H1 (cell line): ENCODE data around the gene MRPS35. TPM values are rescaled to one million over a fixed set of nuclear protein-coding genes. Genes with fewer than 3 reads are reported as not detected.

Experiments
- SIX5 ChIP-seq: IDR thresholded peaks from 2 replicates; pipeline ENCODE4 v1.6.1; 2011; ENCODE audit warnings: mild to moderate bottlenecking, low read depth, low read length
- TAF1 ChIP-seq: IDR thresholded peaks from 2 replicates; pipeline ENCODE4 v1.6.1; 2011; ENCODE audit warnings: mild to moderate bottlenecking, low read depth, low read length
- polyA plus RNA-seq, 7 experiments: library from polyadenylated mRNA; depleted of rRNA in 3 of 7; stranded (reverse) in 5 of 7; unstranded in 2 of 7; fragments of >200 nt in 5 of 7; fragments of 200-250 nt in 2 of 7; gene quantifications; 1 replicate in 5 of 7; 2 replicates in 1 of 7; 4 replicates in 1 of 7; pipeline versions ENCODE4 v1.2.1 to v1.2.3, GENCODE V29; 2011 to 2013; ENCODE audit warnings: missing spikeins in 2 of 7, mixed read lengths in 2 of 7
- total RNA-seq: library from RNA; stranded (reverse); fragmentation: NEBNext Ultra II Directional; extraction: Animal tissue kit (Norgen Biotek cat#: 25700); gene quantifications from 2 replicates; pipeline ENCODE4 v1.2.1, GENCODE V29; 2021

MRPS35 gene
- total and polyA plus RNA-seq, 2 of the 8 experiments (the other 6 are each of a cell fraction or from before 2014, with no cell fraction given), result 26.8 to 47.9 TPM

GRCh38 chr12:27665704-27666103 is 44.9 kb upstream of the MRPS35 start (continued):
- TF ChIP-seq SIX5 (no peak), TAF1 (no peak)
- TF ChIP-seq, all 59 proteins: peak for 0
